GM13977 (cell line): ENCODE results near the gene LAPTM5.
"Not testable (repeated sequence)": the region's sequence is repeated elsewhere in the genome, so short reads cannot be mapped to it uniquely, and the experiment has no call there.

ENCODE experiments used
- DNase-seq: peaks from one replicate; pipeline ENCODE4 v3.0.0; 2012; ENCODE audit warnings: low spot score
- in situ Hi-C: fragments of 300-500 bp; cut with MboI; formaldehyde crosslinking; loops from one replicate; pipeline ENCODE4 v1.12.0; 2022; ENCODE audit warnings: low sequenced_read_pairs, low pct_unique_long_range_greater_than_20kb, mixed read lengths, inconsistent platforms; ENCODE audit not compliant: unreplicated experiment
- TF ChIP-seq, protein P1 (sequence below): IDR thresholded peaks from 2 replicates; pipeline ENCODE4 v1.5.1; 2012; ENCODE audit warnings: mild to moderate bottlenecking, control low read depth; ENCODE audit not compliant: insufficient read depth; ENCODE audit errors: extremely low read depth, missing control alignments

LAPTM5 gene

DNA sequence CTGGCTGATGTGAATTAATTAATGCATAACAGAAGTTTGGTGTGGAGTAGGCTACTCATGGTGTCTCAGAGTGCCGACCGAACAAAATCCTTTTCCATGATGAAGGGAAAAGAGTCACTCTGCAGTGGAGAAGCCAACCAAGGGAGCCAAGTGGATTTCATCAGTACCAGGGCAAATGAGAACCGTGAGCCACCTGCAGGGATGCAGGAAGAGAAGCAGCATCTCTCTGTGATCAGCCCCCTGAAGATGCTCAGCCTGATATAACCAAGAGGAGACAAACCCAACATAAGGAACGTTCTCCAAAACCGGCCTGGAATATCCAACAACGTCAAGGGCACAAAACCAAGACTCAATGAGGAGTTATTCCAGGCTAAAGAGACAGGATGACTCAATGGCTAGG is 13.4 kb upstream of the LAPTM5 start:
- in situ Hi-C loops: no loop called here
- TF ChIP-seq, protein P1, sequence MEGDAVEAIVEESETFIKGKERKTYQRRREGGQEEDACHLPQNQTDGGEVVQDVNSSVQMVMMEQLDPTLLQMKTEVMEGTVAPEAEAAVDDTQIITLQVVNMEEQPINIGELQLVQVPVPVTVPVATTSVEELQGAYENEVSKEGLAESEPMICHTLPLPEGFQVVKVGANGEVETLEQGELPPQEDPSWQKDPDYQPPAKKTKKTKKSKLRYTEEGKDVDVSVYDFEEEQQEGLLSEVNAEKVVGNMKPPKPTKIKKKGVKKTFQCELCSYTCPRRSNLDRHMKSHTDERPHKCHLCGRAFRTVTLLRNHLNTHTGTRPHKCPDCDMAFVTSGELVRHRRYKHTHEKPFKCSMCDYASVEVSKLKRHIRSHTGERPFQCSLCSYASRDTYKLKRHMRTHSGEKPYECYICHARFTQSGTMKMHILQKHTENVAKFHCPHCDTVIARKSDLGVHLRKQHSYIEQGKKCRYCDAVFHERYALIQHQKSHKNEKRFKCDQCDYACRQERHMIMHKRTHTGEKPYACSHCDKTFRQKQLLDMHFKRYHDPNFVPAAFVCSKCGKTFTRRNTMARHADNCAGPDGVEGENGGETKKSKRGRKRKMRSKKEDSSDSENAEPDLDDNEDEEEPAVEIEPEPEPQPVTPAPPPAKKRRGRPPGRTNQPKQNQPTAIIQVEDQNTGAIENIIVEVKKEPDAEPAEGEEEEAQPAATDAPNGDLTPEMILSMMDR: no peak
- DNase-seq: no peak

- in situ Hi-C loops: no loop called here
- no peak for DNase-seq
- TF ChIP-seq, protein P1: no peak
These were observed 12.6 kb upstream of the LAPTM5 start for GRCh38 chr1:30770150-30770549.

DNA sequence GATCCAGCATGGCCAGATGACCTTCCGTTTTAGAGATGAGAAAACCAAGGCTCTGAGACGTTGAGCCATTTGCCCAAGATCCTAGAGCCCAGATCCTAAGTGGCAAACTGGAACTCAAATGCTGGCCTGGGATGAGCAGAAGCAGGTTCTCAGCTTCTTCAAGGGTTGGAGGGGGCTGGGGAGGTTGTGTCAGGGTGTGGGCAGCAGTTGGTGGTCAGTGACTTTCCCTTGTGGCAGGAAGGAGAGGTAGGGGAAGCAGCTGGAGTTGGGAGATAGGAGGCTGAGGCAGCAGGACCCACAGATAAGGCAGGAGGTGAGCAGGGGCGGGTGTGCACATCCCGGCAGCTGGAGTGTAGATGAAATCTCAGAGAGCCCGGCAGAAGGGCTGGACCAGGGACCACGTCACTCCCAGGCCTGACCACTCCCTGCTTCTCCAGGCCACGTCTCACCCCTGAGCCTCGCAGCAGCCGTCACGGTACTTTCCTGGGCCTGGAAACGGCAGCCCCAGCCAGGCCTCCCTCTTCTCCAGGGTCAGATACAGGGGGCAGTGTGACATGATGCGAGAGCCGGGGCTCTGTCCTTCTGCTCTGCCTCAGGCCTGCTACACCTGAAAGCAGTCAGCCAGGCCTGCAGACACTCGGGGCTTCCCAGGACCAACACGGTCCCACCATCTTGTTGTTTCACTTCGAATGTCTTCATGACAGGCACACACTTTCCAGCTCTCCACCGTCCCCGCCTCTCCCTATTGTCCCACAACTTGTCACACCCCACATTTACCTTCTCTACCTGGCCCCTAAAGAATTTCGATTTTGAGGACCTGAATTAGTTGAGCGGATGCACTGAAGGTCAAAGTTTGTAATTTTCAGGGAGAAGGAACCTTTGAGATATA is 11.5 kb upstream of the LAPTM5 start:
- in situ Hi-C loops: no loop called here
- TF ChIP-seq, protein P1: no peak
- DNase-seq: no peak

DNA sequence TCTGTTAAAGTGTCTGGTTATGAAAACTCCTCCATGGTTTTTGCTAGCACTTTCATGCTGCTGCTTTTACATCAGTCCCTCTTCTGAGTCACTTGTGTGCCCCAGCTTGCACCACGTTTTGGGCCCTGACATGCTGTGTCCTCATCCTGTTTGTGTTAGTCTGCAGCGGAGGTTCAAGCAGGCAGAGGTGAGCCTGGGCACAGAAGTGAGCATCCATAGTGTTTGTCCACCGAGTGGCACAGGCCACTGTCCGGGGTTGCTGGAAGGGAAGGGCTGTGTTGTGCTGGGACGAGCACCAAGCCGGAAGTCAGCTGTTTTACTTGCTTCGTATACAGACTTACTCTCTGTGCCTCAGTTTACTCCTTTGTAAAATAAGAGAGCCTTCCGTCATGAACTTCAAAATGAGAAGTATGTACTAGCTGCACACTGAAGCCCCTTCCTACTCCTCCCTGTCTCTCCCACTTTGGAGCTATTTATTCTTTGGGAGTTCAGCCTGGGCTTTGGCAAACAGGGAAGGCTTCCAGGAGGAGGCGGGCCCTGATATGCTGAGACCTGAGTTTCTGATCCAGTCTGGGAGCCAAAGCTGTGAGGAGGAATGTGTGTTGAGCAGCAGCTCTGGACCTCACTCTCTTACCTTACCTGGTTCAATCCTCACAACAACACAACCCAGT is 10.7 kb upstream of the LAPTM5 start:
- DNase-seq: no peak
- TF ChIP-seq, protein P1: no peak
- in situ Hi-C loops: no loop called here

DNA sequence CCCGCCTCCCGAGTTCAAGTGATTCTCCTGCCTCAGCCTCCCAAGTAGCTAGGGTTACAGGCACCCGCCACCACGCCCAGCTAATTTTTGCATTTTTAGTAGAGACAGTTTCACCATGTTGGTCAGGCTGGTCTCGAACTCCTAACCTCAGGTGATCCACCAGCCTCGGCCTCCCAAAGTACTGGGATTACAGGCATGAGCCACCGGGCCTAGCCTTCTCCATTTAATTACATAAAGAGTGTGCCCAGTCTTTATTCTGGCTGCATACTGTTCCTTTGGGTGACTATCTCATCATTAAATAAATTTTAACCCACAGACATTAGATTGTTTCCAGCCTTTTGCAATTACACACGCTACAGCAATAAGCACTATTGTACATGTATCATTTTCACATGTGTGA is 9.4 kb upstream of the LAPTM5 start:
- in situ Hi-C loops: not testable (repeated sequence)

DNA sequence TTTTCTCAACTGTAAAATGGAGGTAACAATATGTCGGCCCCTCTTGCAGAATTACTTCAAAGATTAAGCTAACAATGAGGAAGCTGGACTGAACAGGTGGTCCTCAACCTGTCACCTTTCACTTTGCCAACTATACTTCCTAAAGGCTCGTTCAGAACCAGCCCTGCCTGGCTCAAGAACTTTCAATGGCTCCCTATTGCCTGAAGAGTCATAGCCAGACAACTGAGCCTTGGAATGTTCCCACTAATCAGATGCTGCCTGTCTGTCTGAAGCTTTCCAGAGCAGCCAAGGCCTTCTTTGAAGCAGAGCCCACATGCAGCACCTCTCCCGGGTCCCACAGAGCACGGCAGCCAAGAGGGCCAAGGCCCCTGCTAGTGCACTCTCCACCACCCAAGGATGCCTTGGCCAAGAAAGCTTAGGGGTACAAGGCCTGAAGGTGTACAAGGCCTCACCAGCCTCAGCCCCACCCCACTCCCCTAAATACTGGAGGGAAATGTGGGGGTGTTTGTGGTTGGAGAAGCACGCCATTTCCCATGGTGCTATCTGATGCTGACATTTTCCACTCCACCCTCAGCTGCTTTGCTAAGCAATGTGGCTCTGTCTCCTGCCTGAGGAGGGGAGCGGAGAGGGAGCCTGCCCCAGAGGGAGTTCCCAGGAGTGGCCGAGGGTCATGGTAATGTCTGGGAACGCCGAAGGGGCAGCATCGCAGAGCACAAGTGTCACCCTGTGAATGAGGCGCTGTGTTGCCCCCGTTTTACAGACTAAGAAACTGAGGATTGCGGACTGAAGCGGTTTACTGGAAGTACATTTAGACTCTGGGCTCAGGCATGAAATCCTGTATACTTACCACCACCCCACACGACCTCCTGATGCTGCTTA is 8.2 kb upstream of the LAPTM5 start:
- TF ChIP-seq, protein P1: no peak
- DNase-seq: no peak
- in situ Hi-C loops: no loop called here

More for the DNA sequence above, 9.4 kb upstream of the LAPTM5 start:
- DNase-seq: not testable (repeated sequence)
